SU-DHL-6 (cell line): ENCODE results near the gene FAM200B.

ENCODE experiments used
- H2AFZ ChIP-seq: fragments of 200-600 bp; sonication (generic); 2 replicates; pipeline ENCODE4 v1.6.1; 2014; ENCODE audit warnings: low read depth, mild to moderate bottlenecking, moderate library complexity, mixed read lengths, antibody characterized with exemption, low read length; ENCODE audit not compliant: severe bottlenecking
- H3F3A ChIP-seq: fragments of 200-600 bp; shearing (Covaris generic); 2 replicates; pipeline ENCODE4 v1.6.0; 2016; ENCODE audit warnings: antibody characterized with exemption, mild to moderate bottlenecking; ENCODE audit not compliant: insufficient read depth
- H3K27ac ChIP-seq: fragments of 200-600 bp; sonication (generic); 2 replicates; pipeline ENCODE4 v1.5.1; 2016; ENCODE audit warnings: low read depth, mild to moderate bottlenecking, low read length, moderate library complexity, mixed read lengths
- H3K27me3 ChIP-seq: fragments of 200-600 bp; sonication (generic), shearing (Covaris generic); 2 replicates; pipeline ENCODE4 v1.6.0; 2014; ENCODE audit warnings: mild to moderate bottlenecking, low read length
- H3K36me3 ChIP-seq: fragments of 200-600 bp; sonication (generic); 2 replicates; pipeline ENCODE4 v1.6.1; 2014; ENCODE audit warnings: mild to moderate bottlenecking, low read length, mixed read lengths
- H3K4me2 ChIP-seq: fragments of 300-600, 200-600 bp; shearing (Covaris generic), sonication (generic); 2 replicates; pipeline ENCODE4 v1.6.0; 2014; ENCODE audit warnings: low read length, low read depth, mild to moderate bottlenecking; ENCODE audit not compliant: poor library complexity, severe bottlenecking
- H3K4me3 ChIP-seq: fragments of 200-600 bp; sonication (generic); 2 replicates; pipeline ENCODE4 v1.5.1; 2014; ENCODE audit warnings: antibody characterized with exemption, low read length, mild to moderate bottlenecking, mixed read lengths; ENCODE audit not compliant: insufficient read depth, poor library complexity, severe bottlenecking
- H3K79me2 ChIP-seq: fragments of 200-600 bp; sonication (generic); 2 replicates; pipeline ENCODE4 v1.6.1; 2014; ENCODE audit warnings: mild to moderate bottlenecking, low read length, moderate library complexity; ENCODE audit not compliant: insufficient read depth
- H3K9ac ChIP-seq: fragments of 200-600 bp; sonication (generic); 2 replicates; pipeline ENCODE4 v1.7.0; 2014; ENCODE audit warnings: mild to moderate bottlenecking, low read length
- H3K9me2 ChIP-seq: fragments of 200-600 bp; sonication (generic); replicated peaks from 2 replicates; pipeline ENCODE4 v1.6.1; 2014; ENCODE audit warnings: low read length; ENCODE audit not compliant: insufficient read depth
- H3K9me3 ChIP-seq: fragments of 200-600 bp; sonication (generic); 2 replicates; pipeline ENCODE4 v1.6.1; 2014; ENCODE audit warnings: low read length, mixed read lengths; ENCODE audit not compliant: insufficient read depth
- H4K20me1 ChIP-seq: fragments of 200-600 bp; sonication (generic); 2 replicates; pipeline ENCODE4 v1.6.1; 2014; ENCODE audit warnings: low read depth, mild to moderate bottlenecking, antibody characterized with exemption, low read length, moderate library complexity, mixed read lengths
- EZH2phosphoT487 ChIP-seq: fragments of 200-600 bp; sonication (generic), shearing (Covaris generic); conservative IDR thresholded peaks from 2 replicates; pipeline ENCODE4 v1.6.1; 2018; ENCODE audit warnings: mild to moderate bottlenecking, antibody characterized with exemption, low read length, moderate library complexity, mixed read lengths
- TF ChIP-seq, protein P1 (sequence below): fragments of 200-600 bp; sonication (generic); IDR thresholded peaks from one replicate; pipeline ENCODE4 v1.5.1; 2017; ENCODE audit warnings: antibody characterized with exemption, mild to moderate bottlenecking, low read length, moderate library complexity; ENCODE audit not compliant: insufficient read depth, poor library complexity, severe bottlenecking

Gene FAM200B

DNA sequence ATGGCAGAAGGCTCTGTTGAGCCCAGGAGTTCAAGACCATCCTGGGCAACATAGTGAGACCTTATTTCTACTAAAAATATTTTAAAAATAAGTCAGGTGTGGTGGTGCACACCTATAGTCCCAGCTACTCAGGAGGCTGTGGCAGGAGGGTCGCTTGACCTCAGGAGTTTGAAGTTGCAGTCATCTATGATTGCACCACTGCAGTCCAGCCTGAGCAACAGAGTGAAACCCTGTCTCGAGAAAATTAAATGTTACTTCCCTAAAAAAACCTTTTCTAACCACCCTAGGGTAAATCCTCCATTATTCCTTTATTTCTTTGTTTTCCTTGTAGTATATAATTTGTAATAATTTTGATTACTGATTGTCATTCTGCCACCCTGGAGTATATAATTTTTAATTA is 7.9 kb downstream of the FAM200B start:
- Histone ChIP-seq H2AFZ (no peak overlapping the region), H3K4me2 (no peak overlapping the region), H4K20me1 (no peaks in the 10 kb centered on the region; the same call in 1 of the 2 replicates), H3K27ac (no peak overlapping the region), H3K9ac (no peak overlapping the region), H3K9me3 (no peaks in the 10 kb centered on the region), H3K27me3 (no peaks in the 10 kb centered on the region), H3F3A (no peaks in the 10 kb centered on the region), H3K4me3 (no peak overlapping the region), H3K9me2 (no peaks in the 10 kb centered on the region), H3K36me3 (peaks cover 24% of the 10 kb centered on the region), H3K79me2 (peaks cover 7% of the 10 kb centered on the region; the same call in 1 of the 2 replicates)
- TF ChIP-seq EZH2phosphoT487: no peak
- TF ChIP-seq, protein P1, sequence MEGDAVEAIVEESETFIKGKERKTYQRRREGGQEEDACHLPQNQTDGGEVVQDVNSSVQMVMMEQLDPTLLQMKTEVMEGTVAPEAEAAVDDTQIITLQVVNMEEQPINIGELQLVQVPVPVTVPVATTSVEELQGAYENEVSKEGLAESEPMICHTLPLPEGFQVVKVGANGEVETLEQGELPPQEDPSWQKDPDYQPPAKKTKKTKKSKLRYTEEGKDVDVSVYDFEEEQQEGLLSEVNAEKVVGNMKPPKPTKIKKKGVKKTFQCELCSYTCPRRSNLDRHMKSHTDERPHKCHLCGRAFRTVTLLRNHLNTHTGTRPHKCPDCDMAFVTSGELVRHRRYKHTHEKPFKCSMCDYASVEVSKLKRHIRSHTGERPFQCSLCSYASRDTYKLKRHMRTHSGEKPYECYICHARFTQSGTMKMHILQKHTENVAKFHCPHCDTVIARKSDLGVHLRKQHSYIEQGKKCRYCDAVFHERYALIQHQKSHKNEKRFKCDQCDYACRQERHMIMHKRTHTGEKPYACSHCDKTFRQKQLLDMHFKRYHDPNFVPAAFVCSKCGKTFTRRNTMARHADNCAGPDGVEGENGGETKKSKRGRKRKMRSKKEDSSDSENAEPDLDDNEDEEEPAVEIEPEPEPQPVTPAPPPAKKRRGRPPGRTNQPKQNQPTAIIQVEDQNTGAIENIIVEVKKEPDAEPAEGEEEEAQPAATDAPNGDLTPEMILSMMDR: no peak

DNA sequence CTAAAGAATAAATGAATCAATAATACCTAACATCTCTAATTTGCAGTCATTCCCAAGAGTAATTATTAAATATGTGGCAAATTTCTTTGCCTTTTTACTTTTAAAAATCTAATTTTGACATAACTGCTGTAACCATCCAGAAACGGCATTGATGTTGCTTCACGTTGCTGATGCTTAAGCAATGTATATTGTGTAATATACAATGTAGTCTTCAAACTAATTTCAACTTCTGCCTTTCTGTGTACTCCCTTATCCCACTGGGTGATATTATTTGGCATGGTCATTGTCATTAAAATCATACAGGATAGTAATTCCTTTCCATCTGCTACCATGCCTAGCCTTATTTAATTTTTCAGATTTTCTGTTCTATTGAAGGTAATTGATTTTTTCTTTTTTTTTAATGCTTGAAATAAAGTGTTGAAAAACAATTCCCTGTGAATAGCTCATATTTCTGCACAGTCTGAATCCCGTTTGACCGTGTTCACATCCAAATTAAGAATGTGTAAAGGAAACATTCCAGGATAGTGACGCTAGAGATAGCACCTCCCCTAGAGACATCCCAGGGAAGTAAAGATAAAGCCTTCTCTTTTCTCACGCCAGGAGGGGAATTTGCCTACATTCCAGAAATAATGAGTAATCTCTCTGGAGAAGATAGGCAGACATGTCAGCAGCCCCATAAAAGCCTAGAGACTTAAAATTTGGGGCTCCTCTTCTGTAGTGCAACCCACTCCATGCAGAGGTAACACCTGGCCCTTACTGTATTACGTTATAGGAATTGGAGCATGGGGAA is 8.6 kb downstream of the FAM200B start:
- no peak overlapping the region for H3K27ac ChIP-seq
- H3K9ac ChIP-seq: no peak overlapping the region
- no peak overlapping the region for H3K4me2 ChIP-seq
- no peak overlapping the region for H3K4me3 ChIP-seq
- no peaks in the 10 kb centered on the region; the same call in 1 of the 2 replicates for H4K20me1 ChIP-seq
- H3F3A ChIP-seq: no peaks in the 10 kb centered on the region
- H2AFZ ChIP-seq: no peak overlapping the region
- no peak for TF ChIP-seq EZH2phosphoT487
- TF ChIP-seq, protein P1: no peak
- no peaks in the 10 kb centered on the region for H3K27me3 ChIP-seq
- H3K36me3 ChIP-seq: peaks cover 21% of the 10 kb centered on the region; the same call in 1 of the 2 replicates
- H3K9me2 ChIP-seq: no peaks in the 10 kb centered on the region
- H3K79me2 ChIP-seq: peaks cover 1% of the 10 kb centered on the region; the same call in 1 of the 2 replicates
- no peaks in the 10 kb centered on the region for H3K9me3 ChIP-seq

DNA sequence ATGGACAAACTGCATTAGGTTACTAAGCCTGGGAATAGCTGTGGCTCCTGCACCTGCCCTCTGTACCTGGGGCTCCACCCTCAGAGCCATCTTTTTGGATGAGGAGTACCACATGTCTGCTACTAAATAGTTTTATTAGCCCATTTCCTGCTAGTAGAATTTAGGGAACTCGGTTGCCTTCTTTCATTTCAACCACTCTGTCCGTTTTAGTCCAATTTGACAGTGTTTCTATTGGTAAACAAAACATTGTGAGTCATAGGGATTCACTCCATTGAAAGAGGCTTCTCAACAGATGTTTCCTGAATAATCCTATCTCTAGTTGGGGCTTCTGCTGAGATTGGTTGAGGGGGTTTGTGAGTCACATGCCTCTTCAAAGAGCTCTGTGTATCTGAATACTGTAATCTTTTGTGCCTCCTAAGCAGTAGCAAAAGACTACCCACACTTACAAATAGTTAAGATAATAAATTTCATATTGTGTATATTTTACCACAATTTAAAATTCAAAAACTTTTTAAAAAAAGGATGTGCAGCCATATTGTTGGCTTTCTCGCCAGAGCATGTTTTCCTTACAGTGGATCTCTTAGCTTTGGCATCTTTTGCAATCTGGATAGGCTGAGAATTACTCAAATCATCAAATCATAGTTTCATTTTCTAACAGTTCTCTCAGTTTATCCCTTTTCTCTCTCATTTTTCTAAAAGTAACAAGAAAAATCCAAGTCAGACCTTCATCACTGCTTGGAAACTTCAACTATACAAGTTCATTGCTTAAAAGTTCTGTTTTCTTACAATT is 9.9 kb downstream of the FAM200B start:
- H3K79me2 ChIP-seq: no peaks in the 10 kb centered on the region
- no peaks in the 10 kb centered on the region for H3K9me3 ChIP-seq
- no peaks in the 10 kb centered on the region for H3K27me3 ChIP-seq
- H3K36me3 ChIP-seq: peaks cover 17% of the 10 kb centered on the region; the same call in 1 of the 2 replicates
- no peak overlapping the region for H2AFZ ChIP-seq
- no peaks in the 10 kb centered on the region for H3F3A ChIP-seq
- no peak for TF ChIP-seq EZH2phosphoT487
- TF ChIP-seq, protein P1: no peak
- H3K9me2 ChIP-seq: no peaks in the 10 kb centered on the region
- no peak overlapping the region for H3K4me2 ChIP-seq
- H3K9ac ChIP-seq: no peak overlapping the region
- no peaks in the 10 kb centered on the region; the same call in 1 of the 2 replicates for H4K20me1 ChIP-seq
- H3K4me3 ChIP-seq: no peak overlapping the region
- H3K27ac ChIP-seq: no peak overlapping the region
